Measurements from ENCODE around the gene CEP112.

- TF ChIP-seq SPI1 (IDR thresholded peaks at IDR 0.05; ENCODE audit: low read depth, low read length) = no peak
- no peak for TF ChIP-seq POLR2A (IDR thresholded peaks at IDR 0.05; ENCODE audit: low read depth, low read length)
- no peak for TF ChIP-seq TAF1 (IDR thresholded peaks at IDR 0.05; ENCODE audit: low read depth, low read length)
- no peak for TF ChIP-seq POLR2AphosphoS5 (IDR thresholded peaks at IDR 0.05; ENCODE audit: low read depth, low read length)
- no peak for TF ChIP-seq PAX5 (IDR thresholded peaks at IDR 0.05; ENCODE audit: insufficient read depth, low read length, severe bottlenecking)
These were observed 23.6 kb upstream of the CEP112 start for GRCh38 chr17:66215529-66215911.

All from GM12891 (cell line).